Caco-2 (cell line): ENCODE measurements around the gene C3orf20. TPM values are rescaled to one million over a fixed set of nuclear protein-coding genes. Genes with fewer than 3 reads are reported as not detected.

Experiments
- BruUV-seq: library from RNA; stranded (reverse); fragments of 400-500 nt; replicated peaks from 2 replicates; lab custom pipeline; 2021; lab: Mats Ljungman, UMichigan
- CTCF ChIA-PET: fragments of 300-600 bp; sonication (Branson Sonifier 250); formaldehyde crosslinking; loops from one replicate; lab custom pipeline; 2022; ENCODE audit warnings: antibody characterized with exemption; lab: Charles Lee
- POLR2A ChIA-PET: fragments of 300-600 bp; sonication (Branson Sonifier 250); formaldehyde crosslinking; loops from one replicate; lab custom pipeline; 2022; ENCODE audit warnings: antibody characterized with exemption; lab: Charles Lee
- DNase-seq, 2 experiments: peaks; one replicate each; pipeline versions ENCODE4 v3.0.0 to v3.0.0-alpha.2; 2020 to 2022
- H3K27me3 ChIP-seq: replicated peaks from 2 replicates; pipeline ENCODE4 v1.6.0; 2011; ENCODE audit warnings: low read length; ENCODE audit not compliant: control insufficient read depth, insufficient read depth
- H3K36me3 ChIP-seq: 2 replicates; pipeline ENCODE4 v1.5.1; 2011; ENCODE audit warnings: low read length; ENCODE audit not compliant: control insufficient read depth, insufficient read depth
- H3K4me1 ChIP-seq: fragments of 250-450 bp; sonication (Bioruptor Pico); 2 replicates; pipeline ENCODE4 v1.5.1; 2020; ENCODE audit warnings: mild to moderate bottlenecking
- H3K4me3 ChIP-seq: 2 replicates; pipeline ENCODE4 v1.5.1; 2011; ENCODE audit warnings: low read depth, mild to moderate bottlenecking, control low read depth, low read length
- H3K9me3 ChIP-seq: fragments of 250-450 bp; sonication (Bioruptor Pico); 2 replicates; pipeline ENCODE4 v1.5.1; 2020; ENCODE audit warnings: mild to moderate bottlenecking, moderate library complexity
- H3K27ac Mint-ChIP-seq: one replicate; pipeline ENCODE4 v1.8.0; 2022; ENCODE audit warnings: mixed read lengths; ENCODE audit not compliant: unreplicated experiment
- H3K27me3 Mint-ChIP-seq: one replicate; pipeline ENCODE4 v1.8.0; 2022; ENCODE audit warnings: mixed read lengths; ENCODE audit not compliant: insufficient read depth, unreplicated experiment
- H3K36me3 Mint-ChIP-seq: one replicate; pipeline ENCODE4 v1.8.0; 2022; ENCODE audit warnings: mild to moderate bottlenecking, mixed read lengths; ENCODE audit not compliant: insufficient read depth, unreplicated experiment
- H3K4me1 Mint-ChIP-seq: one replicate; pipeline ENCODE4 v1.8.0; 2022; ENCODE audit warnings: low read depth, mixed read lengths; ENCODE audit not compliant: unreplicated experiment
- H3K4me3 Mint-ChIP-seq: one replicate; pipeline ENCODE4 v1.8.0; 2022; ENCODE audit warnings: mild to moderate bottlenecking, moderate library complexity, mixed read lengths; ENCODE audit not compliant: unreplicated experiment
- H3K9me3 Mint-ChIP-seq: one replicate; pipeline ENCODE4 v1.8.0; 2022; ENCODE audit warnings: mixed read lengths; ENCODE audit not compliant: unreplicated experiment
- CTCF ChIP-seq, 2 experiments: fragments of 200-600 bp in 1 of 2; IDR thresholded peaks; 1 replicate in 1 of 2; 2 replicates in 1 of 2; pipeline versions ENCODE4 v1.5.1 to v1.8.0; 2011 to 2022; ENCODE audit warnings: antibody characterized with exemption in 1 of 2, control low read depth in 1 of 2, inconsistent platforms in 1 of 2, low read depth in 1 of 2, low read length in 1 of 2, mild to moderate bottlenecking in 1 of 2, moderate library complexity in 1 of 2; ENCODE audit not compliant: insufficient read depth in 1 of 2, severe bottlenecking in 1 of 2, unreplicated experiment in 1 of 2
- intact Hi-C: fragments of 100-400 bp; cut with micrococcal nuclease; formaldehyde crosslinking; loops from one replicate; pipeline ENCODE4 v1.10.0; 2022; ENCODE audit not compliant: unreplicated experiment
- total RNA-seq: library from RNA; stranded (reverse); gene quantifications from 2 replicates; pipeline ENCODE4 v1.2.3, GENCODE V29; 2022

Gene C3orf20
- total RNA-seq, 1 experiment from 2014 or later: 0.09 TPM

GRCh38 chr3:14764331-14765059 lies 89.6 kb downstream of the C3orf20 start:
- Histone ChIP-seq H3K9me3 (no peaks in the 10 kb centered on the region), H3K4me1 (no peaks in the 10 kb centered on the region), H3K27me3 (no peaks in the 10 kb centered on the region; the same call in 1 of the 2 replicates), H3K4me3 (no peak overlapping the region), H3K36me3 (no peaks in the 10 kb centered on the region)
- H3K9me3 Mint-ChIP-seq: no peaks in the 10 kb centered on the region
- no peaks in the 10 kb centered on the region for H3K4me1 Mint-ChIP-seq
- TF ChIP-seq CTCF (IDR thresholded peaks at IDR 0.05; ENCODE audit: insufficient read depth in 1 of 2, low read depth in 1 of 2, low read length in 1 of 2, severe bottlenecking in 1 of 2, unreplicated experiment in 1 of 2): no peak
- H3K27me3 Mint-ChIP-seq: peaks cover 7% of the 10 kb centered on the region
- POLR2A ChIA-PET: no interaction called here
- H3K4me3 Mint-ChIP-seq: no peak overlapping the region
- intact Hi-C loops: no loop called here
- H3K27ac Mint-ChIP-seq: no peak overlapping the region
- CTCF ChIA-PET: no interaction called here
- no TSS peak for BruUV-seq
- H3K36me3 Mint-ChIP-seq: no peaks in the 10 kb centered on the region
- no peak for DNase-seq

GRCh38 chr3:14765060-14765400 lies 90.1 kb downstream of the C3orf20 start:
- Mint-ChIP-seq H3K4me3 (no peak overlapping the region), H3K27ac (no peak overlapping the region), H3K27me3 (peaks cover 7% of the 10 kb centered on the region), H3K9me3 (no peaks in the 10 kb centered on the region), H3K4me1 (no peaks in the 10 kb centered on the region), H3K36me3 (no peaks in the 10 kb centered on the region)
- no peaks in the 10 kb centered on the region; the same call in 1 of the 2 replicates for H3K27me3 ChIP-seq
- DNase-seq: no peak
- H3K4me1 ChIP-seq: no peaks in the 10 kb centered on the region
- no TSS peak for BruUV-seq
- intact Hi-C loops: no loop called here
- ChIA-PET CTCF (no interaction called here), POLR2A (no interaction called here)
- H3K9me3 ChIP-seq: no peaks in the 10 kb centered on the region
- H3K36me3 ChIP-seq: no peaks in the 10 kb centered on the region
- TF ChIP-seq CTCF (IDR thresholded peaks at IDR 0.05; ENCODE audit: insufficient read depth in 1 of 2, low read depth in 1 of 2, low read length in 1 of 2, severe bottlenecking in 1 of 2, unreplicated experiment in 1 of 2): no peak
- H3K4me3 ChIP-seq: no peak overlapping the region

- Histone ChIP-seq H3K9me3 (no peaks in the 10 kb centered on the region), H3K4me3 (no peak overlapping the region), H3K4me1 (no peaks in the 10 kb centered on the region), H3K27me3 (no peaks in the 10 kb centered on the region; the same call in 1 of the 2 replicates), H3K36me3 (no peaks in the 10 kb centered on the region)
- Mint-ChIP-seq H3K36me3 (no peaks in the 10 kb centered on the region), H3K27ac (no peak overlapping the region), H3K27me3 (peaks cover 7% of the 10 kb centered on the region), H3K4me3 (no peak overlapping the region), H3K9me3 (no peaks in the 10 kb centered on the region), H3K4me1 (no peaks in the 10 kb centered on the region)
- BruUV-seq: no TSS peak
- ChIA-PET CTCF (no interaction called here), POLR2A (no interaction called here)
- intact Hi-C loops: no loop called here
- no peak for DNase-seq
- no peak for TF ChIP-seq CTCF (IDR thresholded peaks at IDR 0.05; ENCODE audit: insufficient read depth in 1 of 2, low read depth in 1 of 2, low read length in 1 of 2, severe bottlenecking in 1 of 2, unreplicated experiment in 1 of 2)
Measured at GRCh38 chr3:14765576-14766427, 90.9 kb downstream of the C3orf20 start.
